HCT116 (cell line): Measurements from ENCODE around the gene PDE6C. TPM values are rescaled to one million over a fixed set of nuclear protein-coding genes. Genes with fewer than 3 reads are reported as not detected.

Experiments
- ATAC-seq: fragments of 200-7000 bp; cut with Tn5 transposase; 2 replicates; pipeline ENCODE4 v1.9.1; 2020; ENCODE audit warnings: mild to moderate bottlenecking, moderate library complexity
- BruUV-seq: library from RNA; stranded (reverse); fragments of 400-500 nt; replicated peaks from 2 replicates; lab custom pipeline; 2021; lab: Mats Ljungman, UMichigan
- CTCF ChIA-PET: fragments of 300-600 bp; sonication (Branson Sonifier 250); formaldehyde crosslinking; loops from one replicate; lab custom pipeline; 2021; ENCODE audit warnings: antibody characterized with exemption; lab: Charles Lee
- POLR2A ChIA-PET: fragments of 300-600, 350-600 bp; sonication (Branson Sonifier 250); formaldehyde crosslinking; loops from one replicate; lab custom pipeline; 2021; ENCODE audit warnings: antibody characterized with exemption; lab: Charles Lee
- RAD21 ChIA-PET, 2 experiments: fragments of 300-600 bp; sonication (Branson Sonifier 250); formaldehyde crosslinking; loops; one replicate each; lab custom pipeline; 2023; ENCODE audit warnings: low total read pairs in 2 of 2; ENCODE audit not compliant: uncharacterized antibody in 2 of 2, unreplicated experiment in 2 of 2, low non-redundant PET in 1 of 2; lab: Charles Lee
- DNase-seq: peaks from one replicate; pipeline ENCODE4 v3.0.0-alpha.2; 2010; ENCODE audit warnings: low read depth, low spot score
- H2AFZ ChIP-seq: fragments of 200-600 bp; shearing (Covaris generic), sonication (generic); 2 replicates; pipeline ENCODE4 v1.6.1; 2017; ENCODE audit warnings: low read depth, mixed run types, mixed read lengths, antibody characterized with exemption, low read length; ENCODE audit not compliant: poor library complexity, severe bottlenecking
- H3K27ac ChIP-seq: 2 replicates; pipeline ENCODE4 v1.5.1; 2012; ENCODE audit warnings: low read depth, low read length
- H3K27me3 ChIP-seq: fragments of 200-600 bp; sonication (generic); 2 replicates; pipeline ENCODE4 v1.6.1; 2016; ENCODE audit warnings: mixed run types, low read length, mixed read lengths; ENCODE audit not compliant: insufficient read depth
- H3K36me3 ChIP-seq, 2 experiments: fragments of 200-500 bp in 1 of 2; fragments of 200-600 bp in 1 of 2; sonication (Bioruptor generic) in 1 of 2; sonication (generic) in 1 of 2; 2 replicates each; pipeline versions ENCODE4 v1.5.1 to v1.6.1; 2014 to 2016; ENCODE audit warnings: low read length in 2 of 2, inconsistent platforms in 1 of 2, mixed read lengths in 1 of 2, mixed run types in 1 of 2; ENCODE audit not compliant: insufficient read depth in 2 of 2, control insufficient read depth in 1 of 2
- H3K4me1 ChIP-seq, 2 experiments: fragments of 200-600 bp in 1 of 2; sonication (generic) in 1 of 2; 2 replicates each; pipeline versions ENCODE4 v1.5.1 to v1.6.1; 2012 to 2017; ENCODE audit warnings: low read length in 2 of 2, inconsistent platforms in 1 of 2, mild to moderate bottlenecking in 1 of 2, mixed read lengths in 1 of 2, mixed run types in 1 of 2, moderate library complexity in 1 of 2; ENCODE audit not compliant: insufficient read depth in 2 of 2, control insufficient read depth in 1 of 2
- H3K4me2 ChIP-seq: fragments of 200-600 bp; sonication (generic); 2 replicates; pipeline ENCODE4 v1.6.1; 2017; ENCODE audit warnings: mixed run types, low read length, mixed read lengths
- H3K4me3 ChIP-seq, 2 experiments: fragments of 200-600 bp in 1 of 2; sonication (generic) in 1 of 2; replicated peaks in 1 of 2; 2 replicates each; pipeline ENCODE4 v1.5.1; 2011 to 2016; ENCODE audit warnings: low read length in 2 of 2, control low read depth in 1 of 2, low read depth in 1 of 2, mild to moderate bottlenecking in 1 of 2, mixed read lengths in 1 of 2, mixed run types in 1 of 2
- H3K79me2 ChIP-seq: fragments of 200-600 bp; sonication (generic); 2 replicates; pipeline ENCODE4 v1.6.1; 2017; ENCODE audit warnings: mild to moderate bottlenecking, mixed run types, low read length, moderate library complexity, mixed read lengths; ENCODE audit not compliant: insufficient read depth
- H3K9ac ChIP-seq: fragments of 200-600 bp; sonication (generic); 2 replicates; pipeline ENCODE4 v1.6.1; 2016; ENCODE audit warnings: low read length, mixed read lengths
- H3K9me2 ChIP-seq: fragments of 200-600 bp; sonication (generic), shearing (Covaris generic); 2 replicates; pipeline ENCODE4 v1.6.1; 2017; ENCODE audit warnings: mixed run types, mild to moderate bottlenecking, moderate library complexity; ENCODE audit not compliant: insufficient read depth
- H3K9me3 ChIP-seq, 2 experiments: fragments of 200-500 bp in 1 of 2; fragments of 200-600 bp in 1 of 2; sonication (Bioruptor generic) in 1 of 2; sonication (generic) in 1 of 2; 2 replicates each; pipeline ENCODE4 v1.6.1; 2014 to 2017; ENCODE audit warnings: low read length in 2 of 2, mixed read lengths in 2 of 2, inconsistent platforms in 1 of 2, low read depth in 1 of 2, mild to moderate bottlenecking in 1 of 2, mixed run types in 1 of 2, moderate library complexity in 1 of 2; ENCODE audit not compliant: control insufficient read depth in 1 of 2, insufficient read depth in 1 of 2
- H4K20me1 ChIP-seq: fragments of 200-600 bp; sonication (generic), shearing (Covaris generic); 2 replicates; pipeline ENCODE4 v1.6.1; 2017; ENCODE audit warnings: mixed run types, mild to moderate bottlenecking, moderate library complexity; ENCODE audit not compliant: insufficient read depth
- ELF1 ChIP-seq: IDR thresholded peaks from 2 replicates; pipeline ENCODE4 v1.6.1; 2012; ENCODE audit warnings: low read depth, borderline replicate concordance
- EZH2 ChIP-seq: fragments of 200-600 bp; sonication (generic); IDR thresholded peaks from 2 replicates; pipeline ENCODE4 v1.6.1; 2017; ENCODE audit warnings: antibody characterized with exemption, mixed run types
- EZH2phosphoT487 ChIP-seq: fragments of 200-600 bp; IDR thresholded peaks from 2 replicates; pipeline ENCODE4 v1.6.1; 2018; ENCODE audit warnings: antibody characterized with exemption, borderline replicate concordance
- FOSL1 ChIP-seq: IDR thresholded peaks from 2 replicates; pipeline ENCODE4 v1.6.1; 2012; ENCODE audit warnings: low read depth
- JUND ChIP-seq: IDR thresholded peaks from 2 replicates; pipeline ENCODE4 v1.6.1; 2012
- POLR2A ChIP-seq: IDR thresholded peaks from 2 replicates; pipeline ENCODE4 v1.7.0; 2011; ENCODE audit warnings: borderline replicate concordance; ENCODE audit not compliant: insufficient read depth, insufficient read length; ENCODE audit errors: extremely low read depth
- POLR2AphosphoS5 ChIP-seq: IDR thresholded peaks from 2 replicates; pipeline ENCODE4 v1.6.1; 2011; ENCODE audit warnings: mild to moderate bottlenecking, low read depth, low read length, moderate library complexity
- intact Hi-C: fragments of 100-400 bp; cut with micrococcal nuclease; formaldehyde crosslinking; loops from 2 replicates; pipeline ENCODE4 v1.10.0; 2022
- total RNA-seq: library from RNA; stranded (reverse); gene quantifications from one replicate; pipeline ENCODE4 v1.2.1, GENCODE V29; 2021; ENCODE audit not compliant: unreplicated experiment
- TF ChIP-seq, protein P1 (sequence below): IDR thresholded peaks from 2 replicates; pipeline ENCODE4 v1.6.1; 2011; ENCODE audit warnings: mild to moderate bottlenecking, low read length, moderate library complexity; ENCODE audit not compliant: insufficient replicate concordance; ENCODE audit errors: extremely low read depth
- TF ChIP-seq, protein P2 (sequence below): IDR thresholded peaks from 2 replicates; pipeline ENCODE4 v1.6.1; 2012
- TF ChIP-seq, protein P3 (sequence below): IDR thresholded peaks from 2 replicates; pipeline ENCODE4 v1.6.1; 2012

Gene PDE6C
- total RNA-seq, 1 experiment from 2014 or later = not detected

DNA sequence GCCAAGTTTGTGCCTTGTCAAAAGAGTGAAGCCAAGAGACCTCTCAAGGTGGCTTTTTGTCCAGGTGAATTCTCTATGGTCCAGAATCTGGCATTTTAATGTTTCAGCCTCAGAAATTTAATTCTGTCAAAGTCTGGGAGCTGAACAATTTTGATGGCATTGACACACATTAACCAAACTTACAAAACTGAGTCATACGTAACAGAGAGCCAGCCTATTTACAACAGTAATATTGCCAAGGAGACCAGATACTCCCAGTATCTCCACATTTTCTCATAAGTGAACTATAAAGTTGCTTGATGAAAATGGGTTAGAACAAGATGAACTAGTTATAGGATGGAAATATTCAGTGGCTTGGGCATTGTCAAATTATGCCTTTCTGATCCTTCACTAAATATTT, 43.8 kb downstream of the PDE6C start (continued):
- TF ChIP-seq, protein P1, sequence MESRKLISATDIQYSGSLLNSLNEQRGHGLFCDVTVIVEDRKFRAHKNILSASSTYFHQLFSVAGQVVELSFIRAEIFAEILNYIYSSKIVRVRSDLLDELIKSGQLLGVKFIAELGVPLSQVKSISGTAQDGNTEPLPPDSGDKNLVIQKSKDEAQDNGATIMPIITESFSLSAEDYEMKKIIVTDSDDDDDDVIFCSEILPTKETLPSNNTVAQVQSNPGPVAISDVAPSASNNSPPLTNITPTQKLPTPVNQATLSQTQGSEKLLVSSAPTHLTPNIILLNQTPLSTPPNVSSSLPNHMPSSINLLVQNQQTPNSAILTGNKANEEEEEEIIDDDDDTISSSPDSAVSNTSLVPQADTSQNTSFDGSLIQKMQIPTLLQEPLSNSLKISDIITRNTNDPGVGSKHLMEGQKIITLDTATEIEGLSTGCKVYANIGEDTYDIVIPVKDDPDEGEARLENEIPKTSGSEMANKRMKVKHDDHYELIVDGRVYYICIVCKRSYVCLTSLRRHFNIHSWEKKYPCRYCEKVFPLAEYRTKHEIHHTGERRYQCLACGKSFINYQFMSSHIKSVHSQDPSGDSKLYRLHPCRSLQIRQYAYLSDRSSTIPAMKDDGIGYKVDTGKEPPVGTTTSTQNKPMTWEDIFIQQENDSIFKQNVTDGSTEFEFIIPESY = no peak
- no peak for TF ChIP-seq EZH2
- TF ChIP-seq, all 23 proteins: peak for 0

DNA sequence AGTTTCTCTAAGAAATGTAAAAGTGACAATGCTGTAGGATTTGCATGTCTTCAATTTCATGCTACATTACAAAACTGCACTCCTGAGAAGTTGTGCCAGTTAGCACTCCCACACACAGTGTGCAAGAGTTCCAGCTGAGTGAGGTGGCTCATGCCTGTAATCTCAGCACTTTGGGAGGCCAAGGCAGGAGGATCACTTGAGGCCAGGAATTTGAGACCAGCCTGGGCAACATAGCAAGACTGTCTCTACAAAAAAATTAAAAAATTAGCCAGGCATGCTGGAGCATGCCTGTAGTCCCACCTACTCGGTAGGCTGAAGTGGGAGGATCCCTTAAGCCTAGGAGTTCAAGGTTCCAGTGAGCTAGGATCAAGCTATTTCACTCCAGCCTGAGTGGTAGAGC, 45.4 kb downstream of the PDE6C start:
- DNase-seq = no peak
- H3K27me3 ChIP-seq = no peaks in the 10 kb centered on the region
- no peaks in the 10 kb centered on the region for H3K9me3 ChIP-seq
- TF ChIP-seq EZH2 (no peak), FOSL1 (no peak), POLR2AphosphoS5 (no peak), POLR2A (no peak), ELF1 (no peak), JUND (no peak), EZH2phosphoT487 (no peak)
- TF ChIP-seq, protein P2, sequence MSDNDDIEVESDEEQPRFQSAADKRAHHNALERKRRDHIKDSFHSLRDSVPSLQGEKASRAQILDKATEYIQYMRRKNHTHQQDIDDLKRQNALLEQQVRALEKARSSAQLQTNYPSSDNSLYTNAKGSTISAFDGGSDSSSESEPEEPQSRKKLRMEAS = no peak
- TF ChIP-seq, protein P3, sequence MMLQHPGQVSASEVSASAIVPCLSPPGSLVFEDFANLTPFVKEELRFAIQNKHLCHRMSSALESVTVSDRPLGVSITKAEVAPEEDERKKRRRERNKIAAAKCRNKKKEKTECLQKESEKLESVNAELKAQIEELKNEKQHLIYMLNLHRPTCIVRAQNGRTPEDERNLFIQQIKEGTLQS = no peak
- TF ChIP-seq, all 23 proteins: peak for 0
- ChIA-PET RAD21 (no interaction called here), POLR2A (interaction anchor here (0.9 kb wide), 1 partner anchor 103 kb away, joined by 5 read pairs; no protein-coding TSS in a partner anchor), CTCF (no interaction called here)
- H3K9me2 ChIP-seq = no peaks in the 10 kb centered on the region
- no peak overlapping the region for H3K27ac ChIP-seq
- H3K4me1 ChIP-seq = peaks cover 0 to 4% of the 10 kb centered on the region in 2 experiments; a peak in 2 of 4 replicates
- no peak overlapping the region for H3K4me2 ChIP-seq
- no peak for ATAC-seq
- H2AFZ ChIP-seq = no peak overlapping the region
- H3K36me3 ChIP-seq = no peaks in the 10 kb centered on the region
- H4K20me1 ChIP-seq = no peaks in the 10 kb centered on the region
- intact Hi-C loops = no loop called here
- H3K4me3 ChIP-seq = no peak overlapping the region
- H3K79me2 ChIP-seq = no peaks in the 10 kb centered on the region
- BruUV-seq = no TSS peak
- no peak overlapping the region for H3K9ac ChIP-seq
